Choroid plexus epithelial cell (primary cell): Measurements from ENCODE around the gene CNTNAP4.

ENCODE experiments used
- DNase-seq: peaks from one replicate; pipeline ENCODE4 v3.0.0-alpha.2; 2010; ENCODE audit warnings: low read depth
- H3K4me3 ChIP-seq: 2 replicates; pipeline ENCODE4 v1.5.1; 2011; ENCODE audit warnings: low read depth, mild to moderate bottlenecking, control low read depth, low read length, moderate library complexity
- TF ChIP-seq, protein P1 (sequence below): conservative IDR thresholded peaks from 2 replicates; pipeline ENCODE4 v1.5.1; 2011; ENCODE audit warnings: low read depth, mild to moderate bottlenecking, control low read depth, inconsistent platforms, low read length, moderate library complexity

The CNTNAP4 gene

DNA sequence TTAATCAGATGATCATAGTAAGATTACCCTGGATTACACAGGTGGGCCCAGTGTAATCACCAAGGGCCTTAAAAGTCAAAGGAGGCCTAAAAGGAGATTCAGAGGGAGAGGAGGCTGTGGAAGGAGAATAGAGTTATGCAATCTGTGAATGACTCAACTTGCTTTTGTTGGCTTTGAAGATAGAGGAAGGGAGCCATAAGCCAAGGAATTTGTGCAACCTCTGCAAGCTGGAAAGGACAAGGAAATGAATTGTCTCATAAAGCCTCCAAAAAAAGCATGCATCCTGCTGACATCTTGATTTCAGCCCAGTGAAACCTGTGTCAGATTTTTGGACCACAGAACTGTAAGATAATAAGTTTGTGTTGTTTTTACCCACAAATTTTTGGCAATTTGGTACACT lies 109.6 kb downstream of the CNTNAP4 start:
- DNase-seq, result peak; percentile 2
- TF ChIP-seq, protein P1, sequence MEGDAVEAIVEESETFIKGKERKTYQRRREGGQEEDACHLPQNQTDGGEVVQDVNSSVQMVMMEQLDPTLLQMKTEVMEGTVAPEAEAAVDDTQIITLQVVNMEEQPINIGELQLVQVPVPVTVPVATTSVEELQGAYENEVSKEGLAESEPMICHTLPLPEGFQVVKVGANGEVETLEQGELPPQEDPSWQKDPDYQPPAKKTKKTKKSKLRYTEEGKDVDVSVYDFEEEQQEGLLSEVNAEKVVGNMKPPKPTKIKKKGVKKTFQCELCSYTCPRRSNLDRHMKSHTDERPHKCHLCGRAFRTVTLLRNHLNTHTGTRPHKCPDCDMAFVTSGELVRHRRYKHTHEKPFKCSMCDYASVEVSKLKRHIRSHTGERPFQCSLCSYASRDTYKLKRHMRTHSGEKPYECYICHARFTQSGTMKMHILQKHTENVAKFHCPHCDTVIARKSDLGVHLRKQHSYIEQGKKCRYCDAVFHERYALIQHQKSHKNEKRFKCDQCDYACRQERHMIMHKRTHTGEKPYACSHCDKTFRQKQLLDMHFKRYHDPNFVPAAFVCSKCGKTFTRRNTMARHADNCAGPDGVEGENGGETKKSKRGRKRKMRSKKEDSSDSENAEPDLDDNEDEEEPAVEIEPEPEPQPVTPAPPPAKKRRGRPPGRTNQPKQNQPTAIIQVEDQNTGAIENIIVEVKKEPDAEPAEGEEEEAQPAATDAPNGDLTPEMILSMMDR, result no peak
- H3K4me3 ChIP-seq, result no peak overlapping the region

DNA sequence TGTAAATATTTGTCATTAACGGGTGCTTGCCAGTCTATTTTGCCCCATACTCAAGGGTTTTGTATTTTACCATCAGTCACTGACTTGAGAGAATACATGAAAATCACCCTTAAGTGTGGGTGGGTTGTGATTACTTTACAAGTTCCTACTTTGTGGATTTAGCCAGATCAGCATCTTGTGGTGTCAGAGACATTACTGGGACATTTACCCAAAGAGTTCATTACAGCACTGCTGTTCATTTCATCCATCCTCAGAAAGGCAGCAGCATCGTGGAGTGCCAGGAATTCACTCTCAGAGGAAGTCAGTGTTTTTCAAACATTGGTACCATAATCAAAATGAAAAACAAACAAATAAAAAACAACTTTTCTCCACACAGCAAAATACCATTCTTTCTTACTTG lies 110.8 kb downstream of the CNTNAP4 start:
- no peak overlapping the region for H3K4me3 ChIP-seq
- no peak for DNase-seq
- TF ChIP-seq, protein P1, result no peak

DNA sequence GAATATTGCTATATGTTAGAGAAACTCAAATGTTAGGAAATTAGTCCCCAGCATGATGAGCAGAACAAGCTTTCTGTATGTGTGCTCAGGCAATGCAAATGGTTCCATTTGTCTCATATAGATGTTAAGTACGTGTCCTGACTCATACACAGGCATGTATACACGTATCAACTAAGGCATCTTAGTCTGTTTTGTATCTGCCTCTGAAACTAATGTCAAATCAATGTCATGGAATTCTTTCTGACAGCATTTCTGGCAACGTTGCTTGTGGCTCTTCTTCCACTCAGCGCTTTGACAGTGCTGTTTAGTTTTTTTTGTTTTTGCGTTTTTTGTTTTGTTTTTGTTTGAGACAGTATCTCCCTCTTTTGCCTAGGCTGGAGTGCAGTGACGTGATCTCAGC lies 111.9 kb downstream of the CNTNAP4 start:
- no peak overlapping the region for H3K4me3 ChIP-seq
- TF ChIP-seq, protein P1, result no peak
- DNase-seq, result no peak

DNA sequence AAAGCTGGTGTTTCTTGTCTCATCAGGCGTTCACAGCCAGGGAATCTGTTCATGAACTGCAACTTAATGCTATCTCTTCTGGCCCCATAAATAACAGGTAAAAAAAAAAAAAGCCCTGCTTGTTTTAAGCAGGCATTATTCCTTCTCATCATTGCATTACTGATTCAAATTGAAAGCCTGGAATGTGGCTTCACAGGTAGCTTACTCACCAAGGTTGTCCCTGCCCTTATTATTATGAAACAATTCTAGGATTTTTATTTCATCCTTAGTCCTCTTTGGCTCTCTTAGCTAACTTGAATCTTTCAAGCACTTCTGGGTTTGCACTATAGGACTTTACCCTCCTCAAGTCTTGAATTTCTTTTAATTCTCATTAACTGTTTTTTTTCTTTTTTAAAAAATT lies 113.3 kb downstream of the CNTNAP4 start:
- DNase-seq, result no peak
- no peak overlapping the region for H3K4me3 ChIP-seq
- TF ChIP-seq, protein P1, result no peak

DNA sequence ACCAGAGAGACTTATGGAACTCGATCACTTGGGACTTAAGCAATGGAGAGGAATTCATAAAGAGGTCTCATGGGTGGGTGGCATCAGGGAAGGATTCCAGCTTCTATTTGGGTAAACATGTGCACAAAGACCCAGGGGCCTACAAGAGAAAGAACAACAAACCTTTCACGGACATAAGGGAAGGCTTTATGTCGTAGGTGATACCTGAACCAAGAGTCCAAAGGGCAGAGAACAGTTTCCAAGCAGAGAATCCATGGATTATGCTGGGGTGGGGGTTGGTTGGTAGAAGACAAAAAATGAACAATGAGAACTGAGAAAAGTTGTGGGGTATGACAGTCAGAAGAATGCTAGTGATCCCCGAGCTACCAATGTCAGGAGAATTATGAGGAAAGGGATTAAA lies 119.8 kb downstream of the CNTNAP4 start:
- H3K4me3 ChIP-seq, result no peak overlapping the region
- DNase-seq, result no peak
- TF ChIP-seq, protein P1, result no peak

DNA sequence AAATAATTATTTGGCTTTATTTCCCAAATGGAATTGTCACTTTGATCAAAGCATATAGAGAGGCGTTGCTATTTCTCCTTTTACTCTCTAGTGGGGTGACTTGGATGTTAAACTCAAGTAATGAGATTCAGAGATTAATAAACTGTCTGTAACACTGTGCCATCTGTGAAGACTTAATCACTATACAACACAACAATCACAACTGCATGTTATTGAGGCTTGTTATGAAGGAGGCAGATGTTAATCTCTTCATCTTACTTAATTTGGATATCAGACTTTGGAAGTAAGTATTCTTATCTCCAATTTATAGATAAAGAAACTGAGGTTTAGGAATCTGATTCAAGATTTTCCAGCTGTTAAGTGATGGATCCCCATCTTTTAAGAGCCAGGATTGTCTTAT lies 132.5 kb downstream of the CNTNAP4 start:
- no peak overlapping the region for H3K4me3 ChIP-seq
- TF ChIP-seq, protein P1, result no peak
- no peak for DNase-seq

DNA sequence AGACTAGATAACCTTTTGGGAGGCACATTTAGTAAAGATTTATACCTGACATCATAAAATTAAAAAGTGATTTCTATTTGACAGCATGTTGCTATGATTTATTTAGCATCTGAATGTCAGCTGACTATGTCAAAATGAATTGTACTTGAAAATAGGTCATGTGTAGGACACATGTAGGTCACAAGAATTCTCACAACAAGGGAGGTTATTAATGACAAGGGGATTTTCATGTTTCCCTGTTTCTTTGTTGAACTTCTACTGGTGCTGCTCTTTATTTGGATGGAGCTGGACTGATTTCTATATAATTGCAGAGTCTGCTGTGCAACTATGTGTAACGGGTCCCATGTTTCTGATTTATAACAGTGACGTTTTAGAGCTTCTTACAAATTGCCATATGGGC lies 144.4 kb downstream of the CNTNAP4 start:
- TF ChIP-seq, protein P1, result no peak
- H3K4me3 ChIP-seq, result no peak overlapping the region
- DNase-seq, result no peak
